GM19043 (cell line): ENCODE results near the gene POLR2L.

ENCODE experiments used
- ATAC-seq: cut with Tn5 transposase; IDR thresholded peaks from one replicate; pipeline ENCODE4 v1.9.1; 2021; ENCODE audit warnings: low read depth; ENCODE audit not compliant: unreplicated experiment

POLR2L gene

GRCh38 chr11:797296-798092, 44.8 kb downstream of the POLR2L start:
- peak; percentile 43 for ATAC-seq

GRCh38 chr11:796565-797295, 45.6 kb downstream of the POLR2L start:
- ATAC-seq, result no peak

GRCh38 chr11:795634-796564, 46.4 kb downstream of the POLR2L start:
- no peak for ATAC-seq

- ATAC-seq, result no peak
Observed at GRCh38 chr11:794766-795633, 47.3 kb downstream of the POLR2L start.

- no peak for ATAC-seq
Observed at GRCh38 chr11:794013-794765, 48.1 kb downstream of the POLR2L start.

- ATAC-seq, result no peak
Observed at GRCh38 chr11:793556-793955, 48.8 kb downstream of the POLR2L start.

- no peak for ATAC-seq
Observed at GRCh38 chr11:792873-793272, 49.5 kb downstream of the POLR2L start.

- no peak for ATAC-seq
Observed at GRCh38 chr11:792535-792821, 49.9 kb downstream of the POLR2L start.

GRCh38 chr11:791658-792534, 50.4 kb downstream of the POLR2L start:
- ATAC-seq, result no peak

- ATAC-seq, result no peak
Observed at GRCh38 chr11:790721-791564, 51.4 kb downstream of the POLR2L start.

- no peak for ATAC-seq
Observed at GRCh38 chr11:789943-790342, 52.4 kb downstream of the POLR2L start, which contains the start of gene CEND1. Gene CEND1 (minus strand): TSS chr11:790090. CDS start chr11:788576, 1,514 bp downstream.
